Keratinocyte (primary cell): ENCODE measurements around the gene PIGZ. TPM values are rescaled to one million over a fixed set of nuclear protein-coding genes. Genes with fewer than 3 reads are reported as not detected.

Experiments used
- DNase-seq: peaks from one replicate; pipeline ENCODE4 v3.0.0-alpha.2; 2011; ENCODE audit warnings: low read depth, missing footprints, low spot score
- FAIRE-seq: peaks from 2 replicates; lab custom pipeline; 2011; peaks lifted over from hg19 to GRCh38; lab: Jason Lieb, UNC
- H2AFZ ChIP-seq: 2 replicates; pipeline ENCODE4 v1.6.0; 2012; ENCODE audit warnings: low read length, control low read depth, inconsistent platforms; ENCODE audit not compliant: control insufficient read depth
- H3K27ac ChIP-seq: 2 replicates; pipeline ENCODE4 v1.5.1; 2011; ENCODE audit warnings: low read length; ENCODE audit not compliant: control insufficient read depth, insufficient read depth
- H3K27me3 ChIP-seq: 3 replicates; pipeline ENCODE4 v1.6.0; 2011; ENCODE audit warnings: low read length; ENCODE audit not compliant: control insufficient read depth, insufficient read depth; ENCODE audit errors: extremely low read depth
- H3K36me3 ChIP-seq, 2 experiments: 2 replicates in 1 of 2; 3 replicates in 1 of 2; pipeline ENCODE4 v1.5.1; 2011; ENCODE audit warnings: low read length in 2 of 2, mild to moderate bottlenecking in 1 of 2; ENCODE audit not compliant: control insufficient read depth in 2 of 2, insufficient read depth in 2 of 2; ENCODE audit errors: extremely low read depth in 1 of 2
- H3K4me1 ChIP-seq: 3 replicates; pipeline ENCODE4 v1.5.1; 2011; ENCODE audit warnings: low read length; ENCODE audit not compliant: control insufficient read depth, insufficient read depth; ENCODE audit errors: extremely low read depth
- H3K4me2 ChIP-seq: 3 replicates; pipeline ENCODE4 v1.6.0; 2011; ENCODE audit warnings: low read depth, low read length; ENCODE audit not compliant: control insufficient read depth, insufficient read depth; ENCODE audit errors: extremely low read depth
- H3K4me3 ChIP-seq, 3 experiments: fragments of 200-600 bp in 1 of 3; sonication (generic) in 1 of 3; 2 replicates in 2 of 3; 3 replicates in 1 of 3; pipeline ENCODE4 v1.5.1; 2011 to 2016; ENCODE audit warnings: low read length in 3 of 3, mild to moderate bottlenecking in 3 of 3, control low read depth in 2 of 3, inconsistent platforms in 1 of 3, low read depth in 1 of 3, mixed read lengths in 1 of 3, mixed run types in 1 of 3, moderate library complexity in 1 of 3; ENCODE audit not compliant: control insufficient read depth in 2 of 3, insufficient read depth in 2 of 3; ENCODE audit errors: extremely low read depth in 1 of 3
- H3K79me2 ChIP-seq: 2 replicates; pipeline ENCODE4 v1.6.0; 2012; ENCODE audit warnings: low read length; ENCODE audit not compliant: control insufficient read depth, insufficient read depth
- H3K9ac ChIP-seq: 3 replicates; pipeline ENCODE4 v1.6.0; 2011; ENCODE audit warnings: low read length; ENCODE audit not compliant: control insufficient read depth, insufficient read depth; ENCODE audit errors: extremely low read depth
- H3K9me1 ChIP-seq: 3 replicates; pipeline ENCODE4 v1.6.0; 2011; ENCODE audit warnings: low read length; ENCODE audit not compliant: control insufficient read depth, insufficient read depth; ENCODE audit errors: extremely low read depth
- H3K9me3 ChIP-seq: 2 replicates; pipeline ENCODE4 v1.5.1; 2012; ENCODE audit warnings: low read depth, low read length; ENCODE audit not compliant: control insufficient read depth
- H4K20me1 ChIP-seq: 3 replicates; pipeline ENCODE4 v1.6.0; 2011; ENCODE audit warnings: low read length; ENCODE audit not compliant: control insufficient read depth, insufficient read depth; ENCODE audit errors: extremely low read depth
- CTCF ChIP-seq, 3 experiments: IDR thresholded peaks in 1 of 3; conservative IDR thresholded peaks in 1 of 3; optimal IDR thresholded peaks in 1 of 3; 2 replicates in 2 of 3; 3 replicates in 1 of 3; pipeline versions ENCODE3 to v1.5.1; 2011; ENCODE audit warnings: low read length in 3 of 3, mild to moderate bottlenecking in 3 of 3, moderate library complexity in 2 of 3, control low read depth in 1 of 3, inconsistent platforms in 1 of 3; ENCODE audit not compliant: insufficient read depth in 2 of 3; ENCODE audit errors: extremely low read depth in 1 of 3
- EZH2 ChIP-seq: IDR thresholded peaks from one replicate; pipeline ENCODE4 v1.6.1; 2012; ENCODE audit warnings: inconsistent platforms, mild to moderate bottlenecking, low read length, moderate library complexity
- dilution Hi-C: fragments of 300-500 bp; cut with MboI; formaldehyde crosslinking; loops from one replicate; pipeline ENCODE4 v1.7.0; 2020; ENCODE audit warnings: low sequenced_read_pairs; ENCODE audit not compliant: extremely low pct_ligation_motif_present
- polyA plus RNA-seq, 5 experiments: library from polyadenylated mRNA; depleted of rRNA in 3 of 5; stranded (reverse) in 3 of 5; stranded (forward) in 1 of 5; unstranded in 1 of 5; fragments of >200 nt; gene quantifications; 1 replicate in 1 of 5; 2 replicates in 3 of 5; 3 replicates in 1 of 5; pipeline versions ENCODE4 v1.2.1 to v1.2.3, GENCODE V29; 2011 to 2012; ENCODE audit warnings: missing spikeins in 2 of 5, low read depth in 1 of 5, low replicate concordance in 1 of 5

Gene PIGZ
- polyA plus RNA-seq, 1 donor (not counting 4 experiments of a cell fraction or from before 2014, with no cell fraction given): 1.4 TPM

GRCh38 chr3:197003461-197004385 lies 35.1 kb upstream of the PIGZ start:
- FAIRE-seq (no peak), DNase-seq (no peak)
- dilution Hi-C loops: no loop called here
- TF ChIP-seq EZH2 (no peak), CTCF (optimal IDR thresholded peaks at IDR 0.05 in 1 of 3, IDR thresholded peaks at IDR 0.05 in 1 of 3, conservative IDR thresholded peaks at IDR 0.05 in 1 of 3; ENCODE audit: extremely low read depth in 1 of 3, insufficient read depth in 2 of 3, low read length in 3 of 3) (no peak)
- Histone ChIP-seq H4K20me1 (no peaks in the 10 kb centered on the region), H3K4me2 (peak overlapping the region; percentile 71), H3K4me1 (peaks cover 16% of the 10 kb centered on the region), H3K27me3 (no peaks in the 10 kb centered on the region), H2AFZ (peak overlapping the region; percentile 49), H3K4me3 (peak overlapping the region; percentile 40 to 65 (median 47)), H3K9ac (peak overlapping the region; percentile 66), H3K9me3 (no peaks in the 10 kb centered on the region), H3K27ac (peak overlapping the region; percentile 36), H3K36me3 (no peaks in the 10 kb centered on the region), H3K79me2 (no peaks in the 10 kb centered on the region), H3K9me1 (no peaks in the 10 kb centered on the region)

- TF ChIP-seq EZH2: no peak
- TF ChIP-seq CTCF (optimal IDR thresholded peaks at IDR 0.05 in 1 of 3, IDR thresholded peaks at IDR 0.05 in 1 of 3, conservative IDR thresholded peaks at IDR 0.05 in 1 of 3; ENCODE audit: extremely low read depth in 1 of 3, insufficient read depth in 2 of 3, low read length in 3 of 3): peak in 1 of 3 experiments; percentile 58
- Histone ChIP-seq H3K9me1 (no peaks in the 10 kb centered on the region), H3K9me3 (no peaks in the 10 kb centered on the region), H3K4me2 (peak overlapping the region; percentile 65), H3K27ac (no peak overlapping the region), H2AFZ (no peak overlapping the region), H3K4me1 (peaks cover 16% of the 10 kb centered on the region), H3K36me3 (no peaks in the 10 kb centered on the region), H3K4me3 (peak overlapping the region in 2 of 3 experiments; percentile 5 to 40), H3K79me2 (no peaks in the 10 kb centered on the region), H3K27me3 (no peaks in the 10 kb centered on the region), H3K9ac (peak overlapping the region; percentile 66), H4K20me1 (no peaks in the 10 kb centered on the region)
- FAIRE-seq: no peak
- DNase-seq: no peak
- dilution Hi-C loops: no loop called here
Measured at GRCh38 chr3:197002701-197003454, 34.2 kb upstream of the PIGZ start.
